Endometrial microvascular endothelial cells (primary cell): ENCODE measurements around the gene BHMT. TPM values are rescaled to one million over a fixed set of nuclear protein-coding genes. Genes with fewer than 3 reads are reported as not detected.
"Not testable (repeated sequence)": the region's sequence is repeated elsewhere in the genome, so short reads cannot be mapped to it uniquely, and the experiment has no call there.

Experiments
- in situ Hi-C: cut with HindIII; loops from 2 replicates; pipeline ENCODE4 v1.10.0; 2017; ENCODE audit warnings: low sequenced_read_pairs, low pct_unique_long_range_greater_than_20kb; ENCODE audit errors: inconsistent ontology term
- total RNA-seq: library from RNA; depleted of rRNA; stranded (reverse); fragments of >200 nt; gene quantifications from one replicate; pipeline ENCODE4 v1.2.3, GENCODE V29; 2015; ENCODE audit errors: inconsistent ontology term

The BHMT gene
- total RNA-seq, 1 donor from 2014 or later = not detected

GRCh38 chr5:79157305-79157704, 45.7 kb downstream of the BHMT start:
- in situ Hi-C loops = no loop called here

- in situ Hi-C loops = not testable (repeated sequence)
Measured at GRCh38 chr5:79161647-79162046, 50.0 kb downstream of the BHMT start.

- in situ Hi-C loops = no loop called here
Measured at GRCh38 chr5:79168031-79168430, 56.4 kb downstream of the BHMT start.

GRCh38 chr5:79170661-79171060, 59.1 kb downstream of the BHMT start:
- in situ Hi-C loops = no loop called here

- in situ Hi-C loops = no loop called here
Measured at GRCh38 chr5:79171635-79172245, 60.1 kb downstream of the BHMT start.

GRCh38 chr5:79172269-79172668, 60.7 kb downstream of the BHMT start:
- in situ Hi-C loops = no loop called here

GRCh38 chr5:79173626-79174025, 62.0 kb downstream of the BHMT start:
- in situ Hi-C loops = no loop called here

GRCh38 chr5:79180449-79180848, 68.8 kb downstream of the BHMT start:
- in situ Hi-C loops = not testable (repeated sequence)

GRCh38 chr5:79181419-79182022, 69.9 kb downstream of the BHMT start:
- in situ Hi-C loops = no loop called here

Other genes with a start within 250 kb of the BHMT start
- 20.3 TPM for gene ARSB, start 126.5 kb upstream of the BHMT start, total RNA-seq
- gene DMGDH, start 42.1 kb upstream of the BHMT start, total RNA-seq = not detected
- gene BHMT2, start 42.0 kb upstream of the BHMT start, total RNA-seq = 1.7 TPM
- gene JMY, start 124.3 kb downstream of the BHMT start, total RNA-seq = 2.9 TPM